Measurements from ENCODE around the gene MICALL2.

The MICALL2 gene

GRCh38 chr7:1497293-1497927, 38.1 kb upstream of the MICALL2 start:
- TF ChIP-seq CTCF (IDR thresholded peaks at IDR 0.05; ENCODE audit: control insufficient read depth, insufficient read depth, low read depth, low read length, missing control alignments) = no peak
- H3K4me3 ChIP-seq (ENCODE audit: control insufficient read depth, low read depth, low read length) = no peak overlapping the region
- no peak for DNase-seq (ENCODE audit: low read depth)

GRCh38 chr7:1496531-1497292, 37.4 kb upstream of the MICALL2 start:
- no peak for TF ChIP-seq CTCF (IDR thresholded peaks at IDR 0.05; ENCODE audit: control insufficient read depth, insufficient read depth, low read depth, low read length, missing control alignments)
- no peak overlapping the region for H3K4me3 ChIP-seq (ENCODE audit: control insufficient read depth, low read depth, low read length)
- no peak for DNase-seq (ENCODE audit: low read depth)

DNA sequence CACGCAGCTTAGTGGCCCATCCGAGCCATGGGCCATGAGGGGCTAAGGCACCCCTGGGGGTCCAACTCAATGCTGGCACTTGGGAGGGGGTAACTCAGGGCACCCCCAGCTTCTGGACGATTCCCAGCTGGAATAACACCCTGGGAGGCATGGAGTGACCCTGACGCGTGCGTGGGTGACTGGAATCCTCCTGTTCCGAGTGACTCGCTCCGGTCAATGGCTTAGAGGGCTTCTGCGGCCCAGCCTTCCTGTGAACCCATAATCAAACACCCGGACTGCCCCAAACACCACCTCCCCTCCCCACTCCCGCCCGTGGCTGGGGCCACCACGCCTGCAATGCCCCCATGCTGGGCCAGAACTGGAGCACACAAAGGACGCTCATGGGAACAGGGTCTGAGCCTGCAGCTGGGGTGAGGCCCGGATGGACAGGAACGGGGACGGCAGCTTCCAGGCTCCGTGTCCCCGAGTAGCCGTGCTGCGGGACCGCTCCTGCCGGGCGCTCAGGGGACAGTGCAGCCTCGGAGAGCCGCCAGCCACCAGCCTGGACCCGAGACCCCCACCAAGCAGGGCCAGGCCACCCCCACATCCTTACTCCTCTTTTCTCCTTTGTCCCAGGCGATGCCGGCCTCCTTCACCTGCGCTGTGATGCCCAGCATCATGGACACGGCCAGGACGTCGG, 36.4 kb upstream of the MICALL2 start:
- DNase-seq (ENCODE audit: low read depth) = no peak
- no peak overlapping the region for H3K4me3 ChIP-seq (ENCODE audit: control insufficient read depth, low read depth, low read length)
- TF ChIP-seq CTCF (IDR thresholded peaks at IDR 0.05; ENCODE audit: control insufficient read depth, insufficient read depth, low read depth, low read length, missing control alignments) = no peak

DNA sequence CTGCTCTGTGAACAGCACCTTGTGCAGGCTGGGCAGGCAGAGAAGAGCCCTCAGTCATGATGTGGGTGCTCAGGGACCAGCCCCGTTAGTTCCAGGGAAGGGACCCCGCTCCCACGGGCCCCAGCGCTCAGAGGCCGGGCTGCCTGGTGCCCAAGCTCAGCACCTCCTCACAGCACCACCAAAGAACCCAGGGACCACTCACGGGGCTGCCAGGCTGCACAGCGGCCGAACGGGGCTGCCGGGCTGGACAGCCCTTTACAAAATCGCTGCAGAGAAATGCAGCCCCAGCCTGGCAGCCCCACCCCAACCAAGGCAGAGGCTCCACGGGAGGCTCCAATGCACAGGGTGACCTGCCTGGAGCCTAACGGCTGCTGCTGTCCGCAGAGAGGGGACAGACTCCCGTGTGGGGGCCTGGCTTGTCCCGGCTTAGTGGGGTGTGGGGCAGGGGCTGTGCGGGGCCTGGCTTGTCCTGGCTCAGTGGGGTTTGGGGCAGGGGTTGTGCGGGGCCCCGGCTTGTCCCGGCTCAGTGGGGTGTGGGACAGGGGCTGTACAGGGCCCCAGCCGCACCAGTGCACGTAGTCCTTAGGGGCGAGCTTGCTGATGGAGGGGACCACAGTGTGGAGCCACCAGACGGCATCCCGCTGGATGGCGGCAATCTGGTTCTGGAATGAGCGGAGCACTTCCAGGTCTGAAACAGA, 35.7 kb upstream of the MICALL2 start:
- DNase-seq (ENCODE audit: low read depth) = no peak
- H3K4me3 ChIP-seq (ENCODE audit: control insufficient read depth, low read depth, low read length) = no peak overlapping the region
- no peak for TF ChIP-seq CTCF (IDR thresholded peaks at IDR 0.05; ENCODE audit: control insufficient read depth, insufficient read depth, low read depth, low read length, missing control alignments)

DNA sequence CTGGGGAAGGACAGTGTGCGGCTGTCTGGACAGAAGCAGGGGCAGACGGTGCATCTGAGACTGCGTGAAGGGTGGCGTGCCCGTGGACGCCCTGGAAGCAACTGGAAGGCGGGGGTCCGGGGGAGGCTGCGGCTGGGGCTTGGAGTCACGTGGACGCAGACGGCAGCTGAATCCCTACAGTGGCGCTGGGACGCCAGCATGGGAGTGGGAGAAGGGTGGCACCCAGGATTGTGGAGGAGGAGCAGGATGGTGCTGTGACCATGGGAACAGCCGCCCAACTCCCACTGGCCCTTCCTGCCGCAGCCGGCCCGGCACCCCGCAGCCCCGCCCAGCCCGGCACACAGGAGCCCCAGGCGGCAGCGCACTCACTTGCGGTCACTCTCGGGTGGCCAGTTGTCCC, 35.2 kb upstream of the MICALL2 start:
- DNase-seq (ENCODE audit: low read depth) = no peak
- no peak for TF ChIP-seq CTCF (IDR thresholded peaks at IDR 0.05; ENCODE audit: control insufficient read depth, insufficient read depth, low read depth, low read length, missing control alignments)
- H3K4me3 ChIP-seq (ENCODE audit: control insufficient read depth, low read depth, low read length) = no peak overlapping the region

GRCh38 chr7:1493571-1493970, 34.3 kb upstream of the MICALL2 start:
- DNase-seq (ENCODE audit: low read depth) = no peak
- TF ChIP-seq CTCF (IDR thresholded peaks at IDR 0.05; ENCODE audit: control insufficient read depth, insufficient read depth, low read depth, low read length, missing control alignments) = no peak
- no peak overlapping the region for H3K4me3 ChIP-seq (ENCODE audit: control insufficient read depth, low read depth, low read length)

Data from AG09309 (cell line).